ENCODE results near the gene SLIT3.

Gene SLIT3

DNA sequence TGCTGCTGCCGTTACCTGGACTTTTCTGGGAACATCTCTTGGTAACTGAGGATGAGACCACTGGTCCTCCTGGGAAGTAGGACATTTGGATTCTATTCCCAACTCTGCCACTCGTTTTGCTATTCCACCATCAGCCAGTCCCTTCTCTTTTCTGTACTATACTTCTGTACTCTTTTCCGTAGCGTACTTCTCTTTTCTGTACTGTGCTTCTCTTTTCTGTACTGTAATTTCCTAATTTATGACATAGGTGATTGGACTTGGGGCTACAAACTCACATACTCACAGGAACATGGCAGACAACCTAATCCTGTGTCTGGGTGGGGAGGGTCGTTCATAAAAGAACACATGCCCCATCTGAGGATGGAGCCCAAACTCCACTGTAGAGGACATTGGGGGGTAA is 386.4 kb downstream of the SLIT3 start:
- DNase-seq = no peak

DNA sequence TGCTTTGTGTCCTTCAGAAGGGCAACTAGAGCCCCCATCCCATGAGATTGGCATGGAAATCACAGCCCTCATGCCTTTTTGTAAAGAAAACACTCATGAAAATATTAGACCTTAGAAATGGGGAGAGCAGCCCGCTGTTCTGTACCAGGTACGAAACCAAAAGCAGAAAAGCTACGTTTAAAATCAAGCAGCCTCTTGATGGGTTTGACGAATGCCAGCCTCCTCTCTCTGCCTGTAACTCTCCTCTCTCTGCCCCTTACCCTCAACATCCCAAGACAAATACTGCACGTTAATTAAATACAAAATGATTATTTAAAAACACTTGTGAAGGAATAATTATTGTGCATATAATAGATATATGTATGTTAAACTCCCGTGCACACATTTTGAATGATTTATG is 390.1 kb downstream of the SLIT3 start:
- no peak for DNase-seq

DNA sequence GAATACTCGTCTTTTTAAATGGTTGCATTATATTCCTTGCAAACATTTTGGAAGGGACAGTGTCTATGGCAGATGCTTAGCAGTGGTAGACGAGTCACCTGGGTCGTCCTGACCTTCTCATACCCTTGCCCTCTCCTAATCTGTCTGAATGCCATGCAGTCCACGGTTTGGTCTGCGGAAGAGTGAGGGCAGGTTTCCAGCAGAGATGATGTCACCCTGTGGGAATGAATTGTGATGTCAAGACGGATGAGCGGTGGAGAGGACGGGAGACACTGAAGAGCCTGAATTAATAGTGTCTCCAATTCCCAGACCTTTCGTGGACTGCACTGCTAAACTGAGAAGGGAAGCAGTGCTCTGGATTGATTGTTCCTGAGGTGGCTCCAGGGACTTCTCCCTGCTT is 392.7 kb downstream of the SLIT3 start:
- DNase-seq = no peak

DNA sequence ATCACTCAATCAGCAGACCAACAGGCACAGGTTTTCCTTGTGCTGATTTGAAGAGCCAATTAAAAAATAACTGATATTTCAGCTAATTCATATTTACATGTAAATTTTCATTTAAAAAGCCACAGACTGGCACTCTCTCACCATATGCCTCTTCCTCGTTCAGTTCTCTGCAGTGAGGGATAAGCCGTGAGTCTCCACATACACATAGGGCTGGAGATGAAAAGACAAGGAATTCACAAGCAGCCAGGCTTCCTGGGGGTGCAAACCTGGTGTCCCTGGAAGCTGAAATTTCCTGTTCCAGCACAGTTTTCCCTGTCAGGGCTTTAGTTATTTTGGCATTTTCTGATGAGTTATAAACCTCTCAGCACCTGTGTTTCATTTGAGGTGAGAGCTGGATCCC is 397.9 kb downstream of the SLIT3 start:
- no peak for DNase-seq

DNA sequence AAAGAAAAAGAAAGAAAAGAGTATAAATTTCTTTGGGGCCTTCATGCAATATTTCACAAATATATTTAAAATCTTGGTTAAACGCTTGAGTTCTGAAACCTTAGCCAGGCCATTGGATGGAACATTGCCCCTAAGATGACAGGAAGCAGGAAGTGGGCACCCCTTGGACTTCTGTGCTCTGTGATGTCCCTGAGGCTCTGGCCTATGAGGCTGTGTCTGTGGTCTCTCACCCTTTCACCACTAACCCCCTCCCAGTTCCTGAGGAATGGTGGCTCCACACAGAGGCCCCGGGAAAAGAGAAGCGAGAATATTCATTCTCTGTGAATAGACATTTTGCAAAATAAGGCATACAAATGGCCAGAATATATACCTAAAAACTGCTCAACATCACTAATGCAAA is 401.3 kb downstream of the SLIT3 start:
- no peak for DNase-seq

DNA sequence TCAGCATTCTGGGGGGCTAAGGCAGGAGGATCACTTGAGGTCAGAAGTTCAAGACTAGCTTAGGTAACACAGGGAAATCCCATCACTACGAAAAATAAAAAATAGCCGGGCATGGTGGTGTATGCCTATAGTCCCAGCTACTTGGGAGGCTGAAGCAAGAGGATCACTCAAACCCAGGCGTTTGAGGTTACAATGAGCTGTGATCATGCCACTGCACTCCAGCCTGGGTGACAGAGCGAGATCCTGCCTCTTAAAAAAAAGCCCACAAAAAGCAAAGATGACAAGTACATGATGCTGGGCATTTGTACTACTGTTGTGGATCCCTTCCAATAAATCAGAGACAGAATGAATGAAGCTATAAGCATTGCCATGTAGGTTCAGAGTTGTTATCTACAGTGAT is 401.7 kb downstream of the SLIT3 start:
- DNase-seq = no peak

DNA sequence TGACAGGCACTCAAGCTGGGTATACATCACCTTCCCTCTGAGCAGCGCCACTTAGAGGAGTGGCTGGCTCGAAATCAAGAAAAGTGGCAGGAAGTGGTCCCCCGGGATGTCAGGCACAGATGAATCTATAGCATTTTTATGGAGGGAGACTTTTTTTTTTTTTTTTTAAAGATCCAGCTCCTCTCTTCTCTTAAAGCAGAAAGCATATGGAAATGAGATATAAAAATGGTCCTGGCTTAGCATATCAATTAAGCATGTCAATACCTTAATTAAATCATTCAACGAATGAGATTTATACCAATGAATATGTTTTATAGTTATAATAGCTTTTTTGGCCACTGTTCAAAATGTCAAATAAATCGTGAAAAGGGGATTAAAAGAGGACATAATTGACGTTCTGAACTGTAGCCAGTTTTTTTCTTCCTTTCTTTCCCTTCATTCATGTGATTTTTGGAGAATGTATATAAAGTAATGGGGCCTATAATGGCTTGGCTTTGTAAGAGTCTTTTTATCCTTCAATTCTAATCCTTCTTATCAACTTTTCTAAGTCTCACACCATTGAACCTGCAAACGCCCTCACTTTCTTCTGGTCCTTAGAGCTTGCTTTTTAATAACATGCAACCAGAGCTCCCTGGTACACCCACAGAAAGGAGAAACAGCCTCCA is 402.6 kb downstream of the SLIT3 start:
- no peak for DNase-seq

DNA sequence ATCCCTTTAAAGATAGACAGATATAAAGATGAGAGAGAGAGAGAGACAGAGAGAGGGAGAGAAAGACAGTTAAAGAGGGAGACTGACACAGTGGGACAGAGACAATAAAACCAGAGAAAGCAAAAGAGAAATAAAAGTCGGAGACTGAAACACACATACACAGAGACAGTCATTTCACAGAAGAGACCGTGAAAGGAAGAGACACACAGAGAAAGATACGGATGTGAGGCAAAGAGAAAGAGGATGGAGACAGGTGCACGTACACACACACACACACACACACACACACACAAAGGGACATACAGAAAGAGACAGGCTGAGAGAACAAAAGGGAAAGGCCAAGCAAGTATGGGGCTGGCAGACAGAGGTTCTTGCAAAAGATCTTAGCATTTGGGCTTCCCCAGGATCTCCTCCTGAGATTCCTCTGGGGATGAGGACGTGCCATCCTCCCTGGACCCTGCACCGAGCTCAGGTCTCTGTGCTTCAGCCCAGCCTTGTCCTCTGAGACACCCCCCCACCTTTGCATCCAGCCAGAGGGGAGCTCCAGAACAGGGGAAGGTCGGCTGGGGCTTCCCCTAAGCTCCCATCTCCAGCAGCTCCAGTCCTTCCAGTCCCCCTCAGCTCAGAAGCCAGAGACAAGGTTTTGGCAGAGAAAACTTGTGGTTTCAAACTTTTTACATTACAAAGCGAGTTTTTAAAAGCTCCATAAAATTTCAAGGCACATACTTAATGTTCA is 403.4 kb downstream of the SLIT3 start:
- DNase-seq = no peak

DNA sequence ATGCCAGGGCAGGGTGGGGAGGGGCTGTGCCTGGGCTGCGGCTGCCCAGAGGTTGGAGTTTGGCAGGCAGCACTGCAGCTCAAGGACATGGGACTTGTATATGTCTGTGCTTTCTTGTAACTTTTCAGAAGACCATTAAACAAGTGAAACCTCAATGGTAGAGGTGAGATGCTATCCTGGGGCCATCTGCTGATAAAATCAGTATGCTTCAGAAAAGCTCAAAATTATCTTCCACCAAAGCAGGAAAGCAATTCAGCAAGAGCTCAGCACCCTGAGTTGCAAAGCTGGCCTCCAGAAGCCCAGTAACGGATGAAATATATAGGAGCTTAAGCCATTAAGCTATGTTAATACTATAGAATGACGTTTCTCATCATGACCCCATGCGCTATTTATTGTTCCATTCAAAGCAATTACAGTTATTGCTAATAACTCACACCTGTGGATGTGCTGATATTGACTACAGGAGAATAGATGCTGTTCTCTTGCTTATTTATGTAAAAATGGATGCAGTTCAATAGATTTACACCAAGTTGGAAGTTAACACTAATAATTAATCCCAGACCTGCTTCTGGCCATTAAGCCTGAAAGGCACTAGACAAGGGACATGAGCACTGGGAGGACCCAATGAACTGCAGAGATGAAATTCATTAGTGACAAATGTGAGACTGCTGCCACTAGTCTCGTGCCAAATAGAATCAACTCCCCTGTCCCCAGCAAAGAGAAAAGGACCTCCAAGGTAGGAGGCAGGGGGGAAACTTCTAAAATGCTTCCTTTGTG is 405.5 kb downstream of the SLIT3 start:
- DNase-seq = no peak

DNA sequence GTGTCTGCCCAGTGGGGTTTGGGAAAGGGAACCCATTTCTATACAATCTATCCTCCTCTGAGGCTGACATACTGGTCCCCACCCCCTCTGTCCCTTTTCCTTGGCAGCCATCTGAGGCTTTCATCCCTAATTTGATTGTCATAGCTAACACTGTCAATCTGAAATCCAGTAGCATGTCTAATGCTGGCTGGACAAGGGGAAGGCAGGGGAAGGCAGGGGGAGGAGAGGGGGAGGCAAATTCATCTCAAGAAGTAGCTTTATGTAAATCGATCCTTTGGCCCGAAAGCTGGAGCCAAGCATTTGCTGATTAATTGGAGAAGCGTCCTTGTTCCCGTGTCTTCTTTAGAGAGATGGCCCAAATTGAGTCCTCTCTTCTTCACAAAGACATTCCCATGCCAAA is 407.7 kb downstream of the SLIT3 start:
- DNase-seq = no peak

DNA sequence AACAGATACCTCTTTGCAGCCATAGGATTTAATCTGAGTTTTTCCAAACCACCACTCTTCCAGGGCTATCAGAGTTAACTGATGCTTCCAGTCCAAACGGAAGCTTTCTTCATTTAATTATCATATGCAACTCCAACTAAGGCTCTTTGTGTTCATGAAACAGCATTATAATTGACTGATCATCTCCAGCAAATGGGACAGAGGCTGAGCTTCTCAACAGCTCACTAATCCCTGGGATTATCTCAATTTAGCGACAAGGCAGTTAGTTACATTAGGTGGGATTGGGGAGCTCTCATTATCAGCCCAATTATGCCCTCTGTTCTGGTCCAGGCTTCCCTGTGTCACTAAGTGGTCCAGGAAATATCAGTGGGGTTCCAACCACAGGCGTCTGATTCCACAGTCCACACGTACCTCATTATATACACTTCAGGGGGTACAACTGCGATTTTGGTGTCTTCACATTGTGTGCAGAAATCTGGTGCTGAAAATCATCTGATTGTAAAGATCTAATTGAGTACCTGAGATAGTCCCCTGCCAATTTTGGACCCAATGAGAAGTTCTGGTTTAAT is 408.2 kb downstream of the SLIT3 start:
- no peak for DNase-seq

DNA sequence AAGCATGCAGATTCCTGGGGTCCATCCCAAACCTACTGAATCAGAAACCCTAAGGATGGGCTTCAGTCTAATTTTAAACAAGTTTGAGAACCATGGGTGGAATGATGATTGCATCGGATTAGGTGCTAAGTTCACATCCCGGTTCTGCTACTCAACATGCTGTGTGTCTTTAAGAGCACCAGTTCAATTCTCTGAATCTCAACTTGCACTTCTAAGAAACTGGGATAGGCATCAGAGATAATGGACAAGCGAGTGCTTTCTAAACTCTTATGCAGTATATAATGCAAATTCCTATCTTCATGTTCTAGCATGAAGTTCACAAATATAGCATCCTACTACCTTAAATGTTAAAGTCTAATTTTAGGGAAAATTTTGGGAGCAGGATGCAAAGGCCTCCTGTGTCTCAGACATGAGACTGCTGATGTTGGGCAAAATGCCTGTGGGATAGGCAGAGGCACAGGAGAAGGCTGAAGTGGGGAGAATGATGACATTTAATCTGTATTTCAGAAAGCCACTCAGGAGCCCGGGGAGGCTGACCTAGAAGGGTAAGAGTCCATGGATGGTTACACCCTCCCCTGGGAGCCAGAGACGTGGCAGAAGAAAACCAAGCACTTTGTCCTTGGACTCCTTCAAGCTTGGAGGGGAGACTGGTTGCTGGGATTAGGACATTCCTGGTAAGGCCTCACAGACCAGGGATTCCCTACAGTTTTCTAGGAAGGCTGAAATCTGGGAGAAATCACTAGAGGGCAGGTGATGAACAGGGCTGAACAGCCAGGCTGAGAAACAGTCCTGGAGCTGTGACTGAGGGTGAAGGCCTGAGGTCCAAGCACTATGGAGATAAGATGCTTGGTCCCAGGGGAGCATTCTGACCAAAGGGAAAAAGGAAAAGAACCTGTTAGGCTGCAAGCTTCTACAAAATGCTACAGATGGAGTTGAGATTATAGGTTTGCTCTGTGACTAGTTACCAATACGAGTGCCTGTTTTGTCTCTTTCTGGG is 409.8 kb downstream of the SLIT3 start:
- no peak for DNase-seq

DNA sequence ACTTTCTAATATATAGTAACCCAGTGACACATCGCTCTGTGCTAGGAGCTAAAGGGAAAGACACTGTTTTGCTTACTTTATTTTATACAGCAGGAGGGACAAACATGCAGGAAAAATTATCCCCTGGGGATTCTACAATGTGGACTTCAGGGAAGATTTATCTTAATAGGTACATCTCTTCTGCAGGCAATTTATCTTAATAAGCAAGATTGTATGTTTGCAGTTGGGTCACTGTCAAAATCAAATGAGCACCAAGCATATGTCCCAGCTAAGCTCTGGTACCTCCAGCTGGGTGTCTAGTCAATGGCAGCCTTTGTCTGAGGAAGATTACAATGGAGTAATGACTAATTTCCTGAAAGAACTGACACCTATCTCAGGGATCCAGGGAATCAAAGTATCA is 411.9 kb downstream of the SLIT3 start:
- DNase-seq = no peak

DNA sequence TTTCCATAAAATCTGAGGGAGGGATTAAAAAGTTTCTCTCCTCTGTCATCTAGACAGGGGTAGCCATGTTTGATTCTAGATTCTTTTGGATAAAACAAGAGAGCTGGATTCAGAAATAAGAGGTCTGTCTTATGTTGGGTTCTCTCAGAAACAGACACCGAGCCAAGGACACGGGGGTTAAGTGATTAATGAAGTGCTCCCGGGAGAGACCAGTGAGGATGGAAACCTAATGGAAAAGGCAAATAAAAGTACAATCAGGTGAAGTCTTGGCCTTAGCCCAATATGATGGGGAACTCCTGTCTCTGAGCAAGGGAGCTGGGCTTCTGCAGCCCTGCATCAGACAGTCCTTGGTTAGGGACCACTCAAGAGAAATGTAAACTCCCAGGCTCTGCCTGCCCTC is 413.0 kb downstream of the SLIT3 start:
- DNase-seq = no peak

DNA sequence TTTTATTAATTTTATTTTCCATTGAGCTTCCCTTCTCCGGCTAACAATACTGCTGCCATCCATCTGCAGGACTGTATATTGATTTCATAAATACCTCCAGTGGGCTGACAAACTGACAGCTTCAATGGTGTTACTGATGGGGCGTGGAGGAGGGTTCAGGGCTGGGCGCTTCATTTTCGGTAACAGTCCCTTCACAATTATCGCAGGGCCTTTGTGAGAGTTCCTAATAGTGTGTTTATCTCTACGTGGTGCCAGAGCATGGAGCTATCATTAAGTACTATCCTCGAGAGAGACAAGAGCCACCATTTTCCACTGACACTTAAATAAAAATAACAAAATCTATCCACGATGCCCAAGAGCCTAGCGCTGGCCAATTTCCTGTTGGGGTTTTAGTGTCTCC is 414.8 kb downstream of the SLIT3 start:
- no peak for DNase-seq

DNA sequence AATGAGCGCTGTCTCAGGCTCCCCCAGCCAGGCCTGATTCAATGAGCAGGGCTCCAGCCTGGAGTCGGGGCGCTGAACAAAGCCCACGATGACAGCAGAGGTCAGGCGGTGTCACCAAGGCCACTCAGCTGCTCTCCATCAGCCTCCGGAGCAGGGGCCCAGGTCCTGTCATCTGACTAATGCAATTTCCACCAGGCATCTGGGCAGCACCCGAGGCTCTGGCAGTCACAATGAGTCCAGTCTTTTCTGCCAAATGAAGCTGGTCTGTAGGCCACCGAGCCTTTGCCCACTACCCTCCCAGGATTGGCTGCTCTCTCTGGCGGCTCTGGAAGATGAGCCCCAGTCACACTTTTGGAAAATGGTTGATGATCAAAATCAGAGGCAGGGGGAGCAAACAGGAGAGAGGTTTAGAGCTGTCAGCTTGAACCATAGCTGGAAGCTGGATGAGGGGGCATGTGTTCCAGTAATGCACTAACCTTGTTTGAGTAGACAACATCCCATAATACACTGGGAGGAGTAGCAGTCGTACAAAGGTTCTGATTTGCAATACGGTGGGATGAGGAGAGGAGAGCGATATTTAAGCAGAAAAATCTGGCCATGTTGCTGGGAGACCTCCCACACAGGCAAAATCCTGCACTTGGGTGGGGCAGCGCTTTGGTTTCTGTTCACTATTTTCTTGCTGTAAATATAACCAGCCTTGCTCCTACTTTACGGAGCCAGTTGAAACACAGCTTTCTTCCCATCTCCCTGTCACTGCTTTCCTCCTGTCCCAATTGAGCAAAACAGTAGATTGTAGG is 415.4 kb downstream of the SLIT3 start:
- DNase-seq = no peak

DNA sequence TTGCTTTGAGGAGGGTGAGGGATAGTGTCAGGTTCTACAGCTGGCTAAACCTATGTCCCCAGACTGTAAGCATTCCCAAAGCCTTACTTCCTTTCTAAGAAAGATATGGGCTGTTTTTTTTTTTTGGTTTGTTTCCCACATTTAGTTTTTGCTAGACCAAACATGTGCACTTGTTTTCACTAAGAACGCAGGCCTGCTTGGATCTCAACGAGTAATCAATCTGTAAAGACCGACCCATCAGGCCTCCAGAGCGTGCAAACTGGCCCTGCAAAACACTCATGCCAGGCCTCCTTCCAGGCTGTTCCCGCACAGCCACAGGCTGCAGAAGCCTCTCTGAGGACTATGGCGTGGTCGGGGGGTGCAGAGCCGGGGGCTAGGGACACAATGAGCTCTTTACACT is 416.9 kb downstream of the SLIT3 start:
- no peak for DNase-seq

DNA sequence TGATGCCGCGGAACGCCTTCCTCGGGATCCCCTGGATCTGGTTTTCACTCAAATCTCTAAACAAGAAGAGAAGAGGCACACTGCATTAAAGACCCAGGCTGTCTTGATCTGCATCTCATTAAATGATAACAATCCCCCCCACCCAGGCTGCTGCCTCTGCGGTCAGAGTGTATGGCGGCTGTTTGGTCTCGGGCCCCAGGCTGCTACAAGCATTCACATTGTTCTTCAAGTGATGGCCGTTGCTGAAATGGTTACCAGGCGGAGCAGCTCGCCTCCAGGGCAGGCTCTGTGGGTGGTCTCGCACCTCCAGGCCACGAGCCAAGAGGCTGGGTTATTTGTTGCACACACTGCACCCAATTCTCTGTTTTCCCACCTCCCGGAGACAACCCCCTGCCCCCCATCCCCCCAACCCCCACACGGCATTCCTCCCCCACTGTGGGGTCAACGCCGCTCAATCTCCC is 417.6 kb downstream of the SLIT3 start:
- DNase-seq = no peak

DNA sequence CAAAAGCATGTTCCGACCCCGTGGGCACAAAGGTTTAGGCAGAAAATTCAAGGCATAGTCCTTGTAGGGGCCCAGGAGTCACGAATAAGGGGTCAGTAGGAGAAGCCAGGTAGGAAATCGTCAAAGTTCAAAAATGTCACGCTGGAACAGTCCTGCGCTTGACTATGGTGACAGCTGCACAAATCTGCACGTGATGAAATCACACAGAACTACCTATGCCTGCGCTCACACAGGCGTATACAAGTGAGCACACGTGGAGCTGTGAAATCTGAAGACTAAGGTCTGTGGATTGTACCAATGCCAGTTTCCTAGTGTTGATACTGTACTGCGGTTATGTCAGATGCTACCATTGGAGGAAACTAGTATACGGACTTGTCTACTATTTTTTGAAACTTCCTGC is 418.7 kb downstream of the SLIT3 start:
- no peak for DNase-seq

DNA sequence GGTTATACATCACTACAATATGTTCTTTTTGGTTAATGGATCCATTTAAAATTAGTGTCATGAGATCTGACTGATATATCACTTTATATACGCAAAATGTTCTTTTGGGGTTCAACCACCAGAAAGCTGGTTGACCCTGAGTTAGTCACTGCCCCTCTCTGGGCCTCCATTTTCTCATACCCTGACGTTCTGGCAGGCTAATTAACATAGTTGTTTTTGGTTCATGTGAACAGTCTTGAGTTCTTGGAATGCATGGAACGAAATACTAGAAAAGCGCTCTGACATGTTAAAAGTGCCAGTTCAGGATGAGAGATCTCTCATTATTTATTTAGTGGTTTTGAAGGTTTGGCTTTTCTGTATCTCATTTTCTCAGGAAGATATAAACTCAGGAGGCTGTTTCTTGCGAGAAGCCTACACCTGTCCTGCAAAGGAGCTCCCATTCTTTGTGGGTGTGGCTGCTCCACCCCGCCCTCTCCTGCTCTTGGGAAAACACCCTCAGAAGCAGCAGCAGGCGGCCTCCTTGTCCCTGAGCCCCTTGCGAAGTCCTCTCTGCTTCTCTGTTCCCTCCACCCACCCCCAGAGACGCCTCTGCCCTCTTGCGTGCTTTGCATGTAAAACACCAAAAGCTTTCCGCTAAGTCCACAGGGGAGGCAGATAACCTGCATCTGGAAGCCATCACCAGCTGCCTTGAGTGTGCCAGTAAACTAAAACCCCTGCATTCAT is 419.4 kb downstream of the SLIT3 start:
- no peak for DNase-seq

DNA sequence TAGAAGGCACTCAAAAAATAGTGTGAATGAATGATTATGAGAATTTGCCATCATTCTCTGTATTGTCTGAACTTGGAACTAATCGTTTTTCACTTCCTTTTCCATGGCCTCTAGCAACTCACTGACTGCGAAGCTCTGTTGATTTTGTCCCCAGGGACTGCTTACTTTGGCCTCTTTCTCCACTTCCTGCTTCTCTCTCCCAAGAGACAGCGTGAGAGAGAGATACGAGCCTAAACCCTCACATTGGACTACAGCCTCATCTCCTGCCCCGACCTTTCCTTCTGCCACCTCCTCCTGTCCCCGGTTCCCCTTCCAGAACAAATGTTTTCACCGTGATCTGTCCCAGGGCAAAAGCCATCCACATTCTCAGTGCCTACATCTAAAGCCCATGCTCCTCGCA is 421.0 kb downstream of the SLIT3 start:
- no peak for DNase-seq

Data from effector CD8-positive, alpha-beta T cell (primary cell).